Trophoblast cell (in vitro differentiated cells and primary cell): ENCODE data around the gene SP6.

Experiments used
- DNase-seq, 2 donors: peaks; one replicate each; pipeline ENCODE4 v3.0.0-alpha.2; 2016
- H2AFZ ChIP-seq: 2 replicates; pipeline ENCODE4 v1.6.1; 2013; ENCODE audit warnings: low read length, moderate library complexity, mild to moderate bottlenecking; ENCODE audit not compliant: insufficient read depth, poor library complexity
- H2AK5ac ChIP-seq: 2 replicates; pipeline ENCODE4 v1.6.1; 2013; ENCODE audit warnings: mild to moderate bottlenecking, low read length
- H2BK120ac ChIP-seq: 2 replicates; pipeline ENCODE4 v1.6.1; 2013; ENCODE audit warnings: low read length, mild to moderate bottlenecking, moderate library complexity; ENCODE audit not compliant: insufficient read depth, poor library complexity
- H2BK12ac ChIP-seq: 2 replicates; pipeline ENCODE4 v1.6.1; 2013; ENCODE audit warnings: mild to moderate bottlenecking, low read length, moderate library complexity
- H2BK5ac ChIP-seq: 2 replicates; pipeline ENCODE4 v1.6.1; 2013; ENCODE audit warnings: low read length, low read depth, moderate library complexity, mild to moderate bottlenecking; ENCODE audit not compliant: poor library complexity
- H3K14ac ChIP-seq: 2 replicates; pipeline ENCODE4 v1.6.1; 2013; ENCODE audit warnings: mild to moderate bottlenecking, low read length
- H3K18ac ChIP-seq: 2 replicates; pipeline ENCODE4 v1.6.1; 2013; ENCODE audit warnings: mild to moderate bottlenecking, low read length
- H3K23ac ChIP-seq: 2 replicates; pipeline ENCODE4 v1.6.1; 2013; ENCODE audit warnings: low read length
- H3K27ac ChIP-seq: 2 replicates; pipeline ENCODE4 v1.5.1; 2013; ENCODE audit warnings: low read depth, mild to moderate bottlenecking, inconsistent platforms, low read length, moderate library complexity
- H3K27me3 ChIP-seq: 2 replicates; pipeline ENCODE4 v1.6.1; 2013; ENCODE audit warnings: inconsistent platforms, mild to moderate bottlenecking, low read length, moderate library complexity; ENCODE audit not compliant: insufficient read depth
- H3K36me3 ChIP-seq, 2 experiments: 1 replicate in 1 of 2; 2 replicates in 1 of 2; pipeline ENCODE4 v1.6.1; 2013; ENCODE audit warnings: low read length in 2 of 2, mild to moderate bottlenecking in 2 of 2, moderate library complexity in 1 of 2; ENCODE audit not compliant: insufficient read depth in 2 of 2, control insufficient read depth in 1 of 2
- H3K4ac ChIP-seq: 2 replicates; pipeline ENCODE4 v1.6.1; 2013; ENCODE audit warnings: low read depth, mild to moderate bottlenecking, low read length, moderate library complexity
- H3K4me1 ChIP-seq, 2 experiments: 1 replicate in 1 of 2; 2 replicates in 1 of 2; pipeline ENCODE4 v1.6.1; 2013; ENCODE audit warnings: low read length in 2 of 2, mild to moderate bottlenecking in 2 of 2, moderate library complexity in 1 of 2; ENCODE audit not compliant: insufficient read depth in 2 of 2, control insufficient read depth in 1 of 2
- H3K4me2 ChIP-seq: 2 replicates; pipeline ENCODE4 v1.6.1; 2013; ENCODE audit warnings: inconsistent platforms, mild to moderate bottlenecking, low read length, moderate library complexity
- H3K4me3 ChIP-seq: 2 replicates; pipeline ENCODE4 v1.5.1; 2013; ENCODE audit warnings: mild to moderate bottlenecking, low read depth, low read length, inconsistent platforms
- H3K79me1 ChIP-seq: one replicate; pipeline ENCODE4 v1.6.1; 2013; ENCODE audit warnings: low read length
- H3K79me2 ChIP-seq: 2 replicates; pipeline ENCODE4 v1.6.1; 2013; ENCODE audit warnings: low read length, mild to moderate bottlenecking; ENCODE audit not compliant: control insufficient read depth, insufficient read depth, poor library complexity
- H3K9ac ChIP-seq: 2 replicates; pipeline ENCODE4 v1.6.1; 2013; ENCODE audit warnings: mild to moderate bottlenecking, low read length
- H3K9me3 ChIP-seq: 2 replicates; pipeline ENCODE4 v1.6.1; 2013; ENCODE audit warnings: low read depth, mild to moderate bottlenecking, control low read depth, inconsistent platforms, low read length; ENCODE audit not compliant: insufficient read depth
- H4K12ac ChIP-seq: 2 replicates; pipeline ENCODE4 v1.6.1; 2013; ENCODE audit warnings: low read depth, mild to moderate bottlenecking, low read length, moderate library complexity
- H4K8ac ChIP-seq: 2 replicates; pipeline ENCODE4 v1.6.1; 2013; ENCODE audit warnings: low read depth, mild to moderate bottlenecking, low read length, moderate library complexity
- H4K91ac ChIP-seq: one replicate; pipeline ENCODE4 v1.6.1; 2013; ENCODE audit warnings: low read depth, mild to moderate bottlenecking, low read length, moderate library complexity
- WGBS: extraction: QIAGEN DNeasy Blood & Tissue Kit; methylation state at CpG from one replicate; pipeline ENCODE4 v1.1.7; 2013; ENCODE audit warnings: missing lambda C conversion rate; ENCODE audit not compliant: insufficient read length, insufficient coverage; ENCODE audit errors: extremely low coverage; 5-methylcytosine and 5-hydroxymethylcytosine counted together

Gene SP6

GRCh38 chr17:47812146-47812920, 38.6 kb downstream of the SP6 start:
- Histone ChIP-seq H2AK5ac (no peak overlapping the region), H3K4ac (no peak overlapping the region), H2AFZ (no peak overlapping the region), H3K79me1 (peaks cover 4% of the 10 kb centered on the region), H2BK120ac (no peak overlapping the region), H2BK12ac (no peak overlapping the region), H4K91ac (no peak overlapping the region), H3K36me3 (peaks cover 51 to 61% of the 10 kb centered on the region in 2 experiments), H3K27me3 (no peaks in the 10 kb centered on the region), H2BK5ac (no peak overlapping the region), H3K23ac (no peak overlapping the region), H3K4me1 (peaks cover 13 to 21% of the 10 kb centered on the region in 2 experiments), H4K12ac (no peak overlapping the region), H4K8ac (no peak overlapping the region), H3K4me2 (no peak overlapping the region), H3K79me2 (no peaks in the 10 kb centered on the region), H3K14ac (no peak overlapping the region), H3K27ac (no peak overlapping the region), H3K9ac (no peak overlapping the region), H3K9me3 (no peaks in the 10 kb centered on the region), H3K4me3 (no peak overlapping the region), H3K18ac (no peak overlapping the region)
- no CpG with 5 or more reads among the region's 18 CpGs for WGBS
- DNase-seq, result no peak

- Histone ChIP-seq H3K14ac (no peak overlapping the region), H3K18ac (no peak overlapping the region), H2BK5ac (no peak overlapping the region), H3K36me3 (peaks cover 52 to 57% of the 10 kb centered on the region in 2 experiments), H4K8ac (no peak overlapping the region), H3K27me3 (no peaks in the 10 kb centered on the region), H4K91ac (peak overlapping the region; percentile 23), H3K27ac (no peak overlapping the region), H3K4me3 (no peak overlapping the region), H3K79me1 (peaks cover 4% of the 10 kb centered on the region), H3K9ac (no peak overlapping the region), H3K4ac (no peak overlapping the region), H3K79me2 (no peaks in the 10 kb centered on the region), H2BK120ac (no peak overlapping the region), H4K12ac (no peak overlapping the region), H3K9me3 (no peaks in the 10 kb centered on the region), H3K23ac (no peak overlapping the region), H2BK12ac (peak overlapping the region; percentile 28), H3K4me2 (no peak overlapping the region), H2AK5ac (no peak overlapping the region), H2AFZ (no peak overlapping the region), H3K4me1 (peaks cover 13 to 21% of the 10 kb centered on the region in 2 experiments)
- no CpG with 5 or more reads among the region's 7 CpGs for WGBS
- DNase-seq, result no peak
Measured at GRCh38 chr17:47811709-47812108, 39.3 kb downstream of the SP6 start.

GRCh38 chr17:47810901-47811635, 39.9 kb downstream of the SP6 start:
- H3K14ac ChIP-seq, result peak overlapping the region; percentile 22
- H2BK5ac ChIP-seq, result peak overlapping the region; percentile 1
- peaks cover 13 to 21% of the 10 kb centered on the region in 2 experiments for H3K4me1 ChIP-seq
- WGBS, result no CpG with 5 or more reads among the region's 9 CpGs
- H3K4ac ChIP-seq, result no peak overlapping the region
- H4K91ac ChIP-seq, result peak overlapping the region; percentile 23
- no peak overlapping the region for H4K12ac ChIP-seq
- peak overlapping the region; percentile 60 for H3K27ac ChIP-seq
- H4K8ac ChIP-seq, result no peak overlapping the region
- H3K27me3 ChIP-seq, result no peaks in the 10 kb centered on the region
- H3K79me2 ChIP-seq, result no peaks in the 10 kb centered on the region
- H2BK12ac ChIP-seq, result peak overlapping the region; percentile 28
- H3K79me1 ChIP-seq, result peaks cover 4% of the 10 kb centered on the region
- H3K4me3 ChIP-seq, result no peak overlapping the region
- DNase-seq, result no peak
- H2AK5ac ChIP-seq, result peak overlapping the region; percentile 31
- no peaks in the 10 kb centered on the region for H3K9me3 ChIP-seq
- H3K36me3 ChIP-seq, result peaks cover 46 to 50% of the 10 kb centered on the region in 2 experiments
- H3K23ac ChIP-seq, result no peak overlapping the region
- no peak overlapping the region for H3K9ac ChIP-seq
- peak overlapping the region; percentile 15 for H2BK120ac ChIP-seq
- peak overlapping the region; percentile 16 for H3K18ac ChIP-seq
- H2AFZ ChIP-seq, result no peak overlapping the region
- peak overlapping the region; percentile 1 for H3K4me2 ChIP-seq

- H2BK5ac ChIP-seq, result no peak overlapping the region
- peaks cover 38 to 45% of the 10 kb centered on the region in 2 experiments for H3K36me3 ChIP-seq
- H3K23ac ChIP-seq, result no peak overlapping the region
- no peak overlapping the region for H2AFZ ChIP-seq
- peak overlapping the region; percentile 60 for H3K27ac ChIP-seq
- no peak overlapping the region for H3K4ac ChIP-seq
- no peaks in the 10 kb centered on the region for H3K9me3 ChIP-seq
- H3K4me2 ChIP-seq, result peak overlapping the region; percentile 29
- H4K91ac ChIP-seq, result no peak overlapping the region
- H2BK12ac ChIP-seq, result no peak overlapping the region
- H4K8ac ChIP-seq, result no peak overlapping the region
- no peak overlapping the region for H3K18ac ChIP-seq
- no CpG with 5 or more reads among the region's 10 CpGs for WGBS
- no peak overlapping the region for H4K12ac ChIP-seq
- peaks cover 4% of the 10 kb centered on the region for H3K79me1 ChIP-seq
- no peak overlapping the region for H3K9ac ChIP-seq
- no peak overlapping the region for H3K4me3 ChIP-seq
- H3K27me3 ChIP-seq, result no peaks in the 10 kb centered on the region
- no peak overlapping the region for H2AK5ac ChIP-seq
- no peaks in the 10 kb centered on the region for H3K79me2 ChIP-seq
- H2BK120ac ChIP-seq, result no peak overlapping the region
- peaks cover 13 to 21% of the 10 kb centered on the region in 2 experiments for H3K4me1 ChIP-seq
- DNase-seq, result peak; percentile 98 to 100
- no peak overlapping the region for H3K14ac ChIP-seq
Measured at GRCh38 chr17:47810200-47810821, 40.7 kb downstream of the SP6 start.
